Endometrium (tissue), 2 donors: ENCODE results near the gene SLC2A3.
"Not testable (repeated sequence)": the region's sequence is repeated elsewhere in the genome, so short reads cannot be mapped to it uniquely, and the experiment has no call there.

Source experiments
- FAIRE-seq: peaks from 2 replicates; lab custom pipeline; 2012; peaks lifted over from hg19 to GRCh38; lab: Jason Lieb, UNC
- donor health status: control.
- donor health status: control.

SLC2A3 gene

GRCh38 chr12:7935590-7936581, at the start of gene SLC2A3:
SLC2A3 (minus strand) TSS chr12:7936187; CDS start chr12:7936034, 153 bp downstream.
- no peak for FAIRE-seq

- FAIRE-seq: no peak
Measured at GRCh38 chr12:7984900-7985299, 48.9 kb upstream of the SLC2A3 start.

- not testable (repeated sequence) for FAIRE-seq
Measured at GRCh38 chr12:7983460-7983859, 47.5 kb upstream of the SLC2A3 start.

GRCh38 chr12:7983019-7983418, 47.0 kb upstream of the SLC2A3 start:
- FAIRE-seq: not testable (repeated sequence)

- FAIRE-seq: not testable (repeated sequence)
Measured at GRCh38 chr12:7982332-7982735, 46.3 kb upstream of the SLC2A3 start.

- FAIRE-seq: no peak
Measured at GRCh38 chr12:7981446-7981845, 45.5 kb upstream of the SLC2A3 start.

GRCh38 chr12:7977351-7978124, 41.6 kb upstream of the SLC2A3 start:
- FAIRE-seq: not testable (repeated sequence)

- no peak for FAIRE-seq
Measured at GRCh38 chr12:7973457-7973825, 37.5 kb upstream of the SLC2A3 start.

- FAIRE-seq: no peak
Measured at GRCh38 chr12:7972734-7973456, 36.9 kb upstream of the SLC2A3 start.

- FAIRE-seq: not testable (repeated sequence)
Measured at GRCh38 chr12:7972269-7972668, 36.3 kb upstream of the SLC2A3 start.

GRCh38 chr12:7971765-7972164, 35.8 kb upstream of the SLC2A3 start:
- FAIRE-seq: not testable (repeated sequence)

GRCh38 chr12:7970475-7971252, 34.7 kb upstream of the SLC2A3 start:
- no peak for FAIRE-seq

GRCh38 chr12:7966563-7966962, 30.6 kb upstream of the SLC2A3 start:
- no peak for FAIRE-seq

GRCh38 chr12:7964669-7965068, 28.7 kb upstream of the SLC2A3 start:
- not testable (repeated sequence) for FAIRE-seq

- no peak for FAIRE-seq
Measured at GRCh38 chr12:7961395-7962178, 25.6 kb upstream of the SLC2A3 start.

- FAIRE-seq: no peak
Measured at GRCh38 chr12:7959701-7960121, 23.7 kb upstream of the SLC2A3 start.

- no peak for FAIRE-seq
Measured at GRCh38 chr12:7959278-7959677, 23.3 kb upstream of the SLC2A3 start.

- FAIRE-seq: not testable (repeated sequence)
Measured at GRCh38 chr12:7954877-7955276, 18.9 kb upstream of the SLC2A3 start.

- FAIRE-seq: not testable (repeated sequence)
Measured at GRCh38 chr12:7954418-7954817, 18.4 kb upstream of the SLC2A3 start.

GRCh38 chr12:7953912-7954311, 17.9 kb upstream of the SLC2A3 start:
- not testable (repeated sequence) for FAIRE-seq

- no peak for FAIRE-seq
Measured at GRCh38 chr12:7951671-7952070, 15.7 kb upstream of the SLC2A3 start.
